Osteocyte (in vitro differentiated cells): Measurements from ENCODE around the gene PPP1R9A. TPM values are rescaled to one million over a fixed set of nuclear protein-coding genes. Genes with fewer than 3 reads are reported as not detected.

Experiments
- DNase-seq: peaks from one replicate; pipeline ENCODE4 v3.0.0; 2021; ENCODE audit warnings: mixed read lengths; ENCODE audit not compliant: unreplicated experiment; ENCODE audit errors: extremely low spot score
- H3K27ac Mint-ChIP-seq: one replicate; pipeline ENCODE4 v1.8.0; 2021; ENCODE audit warnings: mild to moderate bottlenecking, mixed read lengths; ENCODE audit not compliant: unreplicated experiment
- H3K27me3 Mint-ChIP-seq: one replicate; pipeline ENCODE4 v1.8.0; 2021; ENCODE audit warnings: mixed read lengths; ENCODE audit not compliant: unreplicated experiment
- H3K36me3 Mint-ChIP-seq: one replicate; pipeline ENCODE4 v1.8.0; 2021; ENCODE audit warnings: mixed read lengths; ENCODE audit not compliant: unreplicated experiment
- H3K4me1 Mint-ChIP-seq: one replicate; pipeline ENCODE4 v1.8.0; 2021; ENCODE audit warnings: mixed read lengths; ENCODE audit not compliant: unreplicated experiment
- H3K4me3 Mint-ChIP-seq: one replicate; pipeline ENCODE4 v1.8.0; 2021; ENCODE audit warnings: mild to moderate bottlenecking, moderate library complexity, mixed read lengths; ENCODE audit not compliant: unreplicated experiment
- H3K9me3 Mint-ChIP-seq: one replicate; pipeline ENCODE4 v1.8.0; 2021; ENCODE audit warnings: mixed read lengths; ENCODE audit not compliant: unreplicated experiment
- CTCF ChIP-seq: fragments of 200-600 bp; sonication (generic); IDR thresholded peaks from 2 replicates; pipeline ENCODE4 v1.5.0; 2021; ENCODE audit warnings: antibody characterized with exemption, mild to moderate bottlenecking, moderate library complexity
- total RNA-seq: library from RNA; stranded (reverse); gene quantifications from 2 replicates; pipeline ENCODE4 v1.2.1, GENCODE V29; 2021

The PPP1R9A gene
- total RNA-seq, 1 donor from 2014 or later, result 3.4 TPM

GRCh38 chr7:95327356-95327755 is 420.0 kb downstream of the PPP1R9A start:
- Mint-ChIP-seq H3K27ac (no peak overlapping the region), H3K27me3 (peaks cover 31% of the 10 kb centered on the region), H3K4me3 (no peak overlapping the region), H3K4me1 (peaks cover 5% of the 10 kb centered on the region), H3K9me3 (no peaks in the 10 kb centered on the region), H3K36me3 (no peaks in the 10 kb centered on the region)
- no peak for DNase-seq
- TF ChIP-seq CTCF, result no peak

GRCh38 chr7:95330204-95330960 is 423.0 kb downstream of the PPP1R9A start:
- no peak for TF ChIP-seq CTCF
- Mint-ChIP-seq H3K4me1 (peaks cover 5% of the 10 kb centered on the region), H3K4me3 (peak overlapping the region; percentile 3), H3K9me3 (no peaks in the 10 kb centered on the region), H3K27me3 (peaks cover 26% of the 10 kb centered on the region), H3K27ac (no peak overlapping the region), H3K36me3 (no peaks in the 10 kb centered on the region)
- no peak for DNase-seq

GRCh38 chr7:95330961-95331337 is 423.6 kb downstream of the PPP1R9A start:
- H3K27me3 Mint-ChIP-seq, result peaks cover 23% of the 10 kb centered on the region
- TF ChIP-seq CTCF, result no peak
- H3K9me3 Mint-ChIP-seq, result no peaks in the 10 kb centered on the region
- H3K4me3 Mint-ChIP-seq, result peak overlapping the region; percentile 3
- H3K4me1 Mint-ChIP-seq, result peaks cover 5% of the 10 kb centered on the region
- H3K27ac Mint-ChIP-seq, result no peak overlapping the region
- no peaks in the 10 kb centered on the region for H3K36me3 Mint-ChIP-seq
- DNase-seq, result no peak

- H3K27me3 Mint-ChIP-seq, result peaks cover 13% of the 10 kb centered on the region
- no peak for DNase-seq
- no peak overlapping the region for H3K27ac Mint-ChIP-seq
- peaks cover 5% of the 10 kb centered on the region for H3K4me1 Mint-ChIP-seq
- H3K9me3 Mint-ChIP-seq, result no peaks in the 10 kb centered on the region
- no peak for TF ChIP-seq CTCF
- no peaks in the 10 kb centered on the region for H3K36me3 Mint-ChIP-seq
- H3K4me3 Mint-ChIP-seq, result no peak overlapping the region
These were observed 427.1 kb downstream of the PPP1R9A start for GRCh38 chr7:95334447-95334846.

- no peaks in the 10 kb centered on the region for H3K9me3 Mint-ChIP-seq
- no peak overlapping the region for H3K4me3 Mint-ChIP-seq
- peaks cover 13% of the 10 kb centered on the region for H3K27me3 Mint-ChIP-seq
- no peak for DNase-seq
- no peak for TF ChIP-seq CTCF
- H3K4me1 Mint-ChIP-seq, result peaks cover 3% of the 10 kb centered on the region
- no peaks in the 10 kb centered on the region for H3K36me3 Mint-ChIP-seq
- no peak overlapping the region for H3K27ac Mint-ChIP-seq
These were observed 427.7 kb downstream of the PPP1R9A start for GRCh38 chr7:95335093-95335492.
